SJSA1 (cell line): Measurements from ENCODE around the gene IL21R. TPM values are rescaled to one million over a fixed set of nuclear protein-coding genes. Genes with fewer than 3 reads are reported as not detected.

ENCODE experiments used
- DNase-seq, 2 experiments: peaks; one replicate each; pipeline ENCODE4 v3.0.0-alpha.2; 2015 to 2020; ENCODE audit warnings: low spot score in 2 of 2, low read depth in 1 of 2
- H3K27ac ChIP-seq: fragments of 250-450 bp; sonication (Bioruptor Pico); 2 replicates; pipeline ENCODE4 v1.5.1; 2020; ENCODE audit warnings: mild to moderate bottlenecking, moderate library complexity
- H3K27me3 ChIP-seq: fragments of 250-450 bp; sonication (Bioruptor Pico); replicated peaks from 2 replicates; pipeline ENCODE4 v1.5.1; 2020; ENCODE audit warnings: mild to moderate bottlenecking, moderate library complexity
- H3K36me3 ChIP-seq: fragments of 250-450 bp; sonication (Bioruptor Pico); 2 replicates; pipeline ENCODE4 v1.5.1; 2020; ENCODE audit warnings: mild to moderate bottlenecking
- H3K4me1 ChIP-seq: fragments of 250-450 bp; sonication (Bioruptor Pico); replicated peaks from 2 replicates; pipeline ENCODE4 v1.6.1; 2021; ENCODE audit warnings: mild to moderate bottlenecking
- H3K4me3 ChIP-seq: fragments of 250-450 bp; sonication (Bioruptor Pico); 2 replicates; pipeline ENCODE4 v1.5.1; 2020; ENCODE audit warnings: mild to moderate bottlenecking
- H3K9me3 ChIP-seq: fragments of 250-450 bp; sonication (Bioruptor Pico); replicated peaks from 2 replicates; pipeline ENCODE4 v1.5.1; 2020; ENCODE audit warnings: mild to moderate bottlenecking
- total RNA-seq: library from RNA; depleted of rRNA; stranded (reverse); fragments of >200 nt; shearing (Covaris generic); gene quantifications from 2 replicates; pipeline ENCODE4 v1.2.3, GENCODE V29; 2014

The IL21R gene
- total RNA-seq, 1 experiment from 2014 or later, result 0.34 TPM

DNA sequence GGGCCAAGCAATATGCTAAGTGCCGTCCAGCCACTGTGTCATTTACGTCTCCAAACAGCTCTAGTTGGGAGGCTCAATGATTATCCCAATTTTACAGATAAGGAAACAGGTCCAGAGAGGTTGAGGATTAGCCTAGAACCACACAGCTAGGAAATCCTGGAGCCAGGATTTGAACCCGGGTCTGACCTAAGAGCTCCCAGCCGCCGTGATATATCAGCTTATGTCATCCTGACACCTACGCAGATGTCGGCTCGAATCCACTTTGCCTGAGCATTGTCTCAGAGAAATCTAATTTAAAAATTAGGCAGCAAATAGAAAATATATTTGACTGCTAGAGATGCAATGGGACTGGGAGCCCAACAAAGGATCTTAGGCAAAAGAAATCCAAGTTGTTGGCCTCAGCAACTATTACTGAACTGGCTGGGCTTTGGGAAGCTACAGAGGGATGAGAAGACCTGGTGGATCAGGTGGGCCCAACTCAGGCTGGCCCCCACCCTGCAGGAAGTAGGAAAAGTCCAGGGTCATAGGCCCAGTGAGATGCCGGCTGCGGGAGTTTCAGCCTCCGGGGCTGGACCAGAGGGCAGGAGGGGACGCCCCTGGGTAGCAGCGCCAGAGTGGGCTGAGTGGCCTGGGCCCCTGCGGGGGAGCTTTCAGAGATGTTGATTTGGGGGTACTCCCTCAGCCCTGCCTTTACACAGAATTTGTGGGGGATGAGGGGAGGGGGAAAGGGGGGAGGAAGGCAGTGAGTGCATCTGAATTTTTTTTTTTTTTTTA lies 35.1 kb upstream of the IL21R start:
- H3K27me3 ChIP-seq, result no peaks in the 10 kb centered on the region
- 0 out of 2 replicates have a peak, but pooled peaks cover 2% of the 10 kb centered on the region for H3K36me3 ChIP-seq
- DNase-seq, result no peak
- peaks cover 15% of the 10 kb centered on the region for H3K4me1 ChIP-seq
- H3K9me3 ChIP-seq, result no peaks in the 10 kb centered on the region
- H3K4me3 ChIP-seq, result no peak overlapping the region
- no peak overlapping the region for H3K27ac ChIP-seq

DNA sequence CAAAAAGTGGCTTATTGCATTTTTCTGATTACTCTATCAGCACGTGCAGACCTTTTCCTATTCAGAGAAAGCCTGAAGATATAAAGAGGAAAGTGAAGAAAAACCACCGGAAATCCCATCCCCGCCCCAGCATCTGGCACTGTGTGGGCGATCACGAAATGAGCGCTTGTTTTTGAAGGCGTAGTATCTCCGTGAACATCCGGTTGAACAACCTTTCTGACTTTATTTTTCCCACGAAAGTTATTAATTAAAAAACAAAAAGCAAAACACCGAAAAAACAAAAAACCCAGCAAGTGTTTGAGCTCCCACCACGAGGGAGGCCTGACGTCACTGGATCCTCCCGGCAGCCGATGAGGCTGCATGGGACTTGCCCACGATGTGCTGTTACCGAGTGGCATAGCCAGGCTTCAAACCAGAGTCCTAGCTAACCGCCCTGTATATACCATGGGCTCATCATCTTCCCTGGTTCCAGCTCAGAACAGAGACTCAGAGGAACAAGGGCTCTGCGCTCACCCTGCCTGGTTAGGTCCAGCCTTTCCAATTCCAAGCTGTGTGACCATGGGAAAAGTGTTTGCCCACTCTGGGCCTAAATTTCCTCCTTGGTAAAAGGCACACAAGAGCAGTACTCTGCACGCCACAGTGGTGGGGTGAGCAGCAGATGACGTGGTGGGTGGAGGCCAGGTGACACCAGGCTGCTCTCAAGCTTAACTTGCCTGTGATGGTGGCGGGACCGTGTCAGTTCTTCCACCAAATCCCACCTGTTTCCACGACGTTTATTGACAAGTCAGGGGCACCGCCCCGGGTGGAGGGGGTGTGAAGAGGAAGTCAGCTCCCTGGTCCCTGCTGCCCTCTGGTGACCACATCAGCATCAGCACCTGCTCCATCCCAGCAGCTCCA lies 34.3 kb upstream of the IL21R start:
- Histone ChIP-seq H3K4me1 (peaks cover 15% of the 10 kb centered on the region), H3K27me3 (no peaks in the 10 kb centered on the region), H3K9me3 (no peaks in the 10 kb centered on the region), H3K4me3 (no peak overlapping the region), H3K36me3 (no peaks in the 10 kb centered on the region), H3K27ac (no peak overlapping the region)
- DNase-seq, result peak; percentile 26 to 70

GRCh38 chr16:27368358-27368722 lies 33.6 kb upstream of the IL21R start:
- Histone ChIP-seq H3K4me1 (peaks cover 15% of the 10 kb centered on the region), H3K9me3 (no peaks in the 10 kb centered on the region), H3K4me3 (no peak overlapping the region), H3K27me3 (no peaks in the 10 kb centered on the region), H3K27ac (no peak overlapping the region), H3K36me3 (no peaks in the 10 kb centered on the region)
- no peak for DNase-seq

GRCh38 chr16:27369806-27370205 lies 32.2 kb upstream of the IL21R start:
- Histone ChIP-seq H3K4me3 (no peak overlapping the region), H3K9me3 (no peaks in the 10 kb centered on the region), H3K36me3 (no peaks in the 10 kb centered on the region), H3K27ac (no peak overlapping the region), H3K27me3 (no peaks in the 10 kb centered on the region), H3K4me1 (peaks cover 15% of the 10 kb centered on the region)
- no peak for DNase-seq

DNA sequence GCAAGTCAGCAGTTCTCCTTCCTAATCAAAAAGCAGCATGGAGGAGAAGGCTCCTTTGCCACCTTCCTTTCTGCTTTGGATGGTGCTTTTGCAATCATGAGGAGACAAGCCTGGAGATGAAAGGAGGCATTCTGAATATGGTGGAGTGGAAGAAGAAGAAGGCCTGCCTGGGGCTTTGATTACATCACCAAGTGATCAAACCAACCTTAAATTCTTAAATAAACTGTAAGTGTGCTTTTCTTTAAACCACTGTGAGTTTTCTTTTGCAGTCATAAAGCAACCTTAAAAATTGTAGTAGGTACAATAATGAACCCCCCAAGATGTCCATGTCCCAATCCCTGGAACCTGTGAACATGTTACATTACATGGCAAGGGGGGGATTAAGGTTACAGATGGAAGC lies 31.7 kb upstream of the IL21R start:
- no peak for DNase-seq
- Histone ChIP-seq H3K36me3 (no peaks in the 10 kb centered on the region), H3K4me1 (peaks cover 9% of the 10 kb centered on the region), H3K4me3 (no peak overlapping the region), H3K27me3 (no peaks in the 10 kb centered on the region), H3K27ac (no peak overlapping the region), H3K9me3 (no peaks in the 10 kb centered on the region)

DNA sequence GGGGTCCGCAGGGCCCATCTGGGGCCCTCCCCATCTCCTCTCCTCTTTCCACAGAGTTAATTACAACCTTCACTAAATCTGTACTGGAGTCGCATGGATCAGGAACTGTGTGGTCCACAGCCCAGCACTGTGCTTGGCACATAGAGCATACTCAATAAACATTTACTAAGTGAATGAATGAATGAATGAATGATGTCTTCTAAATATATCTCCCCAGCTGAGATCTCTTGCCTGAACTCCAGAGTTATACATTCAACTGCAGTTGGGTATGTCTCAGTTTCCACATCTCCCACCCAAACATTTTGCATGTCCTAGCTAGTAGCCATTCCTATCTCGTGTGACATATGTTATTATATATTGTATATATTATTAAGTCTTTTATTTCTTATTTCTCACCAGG lies 28.7 kb upstream of the IL21R start:
- no peak for DNase-seq
- H3K27ac ChIP-seq, result no peak overlapping the region
- no peaks in the 10 kb centered on the region for H3K9me3 ChIP-seq
- H3K4me3 ChIP-seq, result no peak overlapping the region
- H3K4me1 ChIP-seq, result no peaks in the 10 kb centered on the region
- no peaks in the 10 kb centered on the region for H3K36me3 ChIP-seq
- H3K27me3 ChIP-seq, result no peaks in the 10 kb centered on the region; the same call in 1 of the 2 replicates

GRCh38 chr16:27374221-27374803 lies 27.7 kb upstream of the IL21R start:
- Histone ChIP-seq H3K9me3 (no peaks in the 10 kb centered on the region), H3K27ac (no peak overlapping the region), H3K4me3 (no peak overlapping the region), H3K27me3 (no peaks in the 10 kb centered on the region; the same call in 1 of the 2 replicates), H3K36me3 (no peaks in the 10 kb centered on the region), H3K4me1 (no peaks in the 10 kb centered on the region)
- no peak for DNase-seq

DNA sequence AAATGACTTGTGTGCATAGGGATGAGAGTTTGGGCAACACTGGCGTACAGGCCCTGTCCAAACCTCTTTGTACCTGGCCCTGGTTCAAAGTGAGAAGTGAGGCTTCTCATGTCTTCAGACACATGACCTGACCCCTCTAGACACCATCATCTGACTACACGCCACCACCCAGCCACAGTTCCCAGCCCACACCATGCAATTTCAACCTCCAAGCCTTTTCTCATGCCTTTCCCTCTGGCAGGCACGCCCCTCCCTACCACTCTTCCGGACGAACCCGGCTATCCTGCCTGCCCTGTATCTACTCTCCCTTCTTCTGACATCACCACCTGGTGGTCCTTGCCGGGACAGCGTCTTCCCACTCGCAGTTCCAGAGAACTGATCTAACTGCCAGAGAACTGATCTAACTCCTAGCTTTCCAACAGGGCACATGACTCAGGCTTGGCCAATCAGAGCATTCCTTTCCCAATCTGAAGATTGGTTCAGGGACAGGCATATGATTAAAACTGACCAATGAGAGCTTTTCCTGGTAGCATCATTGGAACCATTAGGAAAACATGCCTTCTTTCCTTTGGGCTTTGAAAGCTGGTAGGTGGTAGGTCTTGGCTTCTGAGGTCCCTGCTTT lies 27.1 kb upstream of the IL21R start:
- no peak overlapping the region for H3K27ac ChIP-seq
- H3K4me3 ChIP-seq, result no peak overlapping the region
- H3K9me3 ChIP-seq, result no peaks in the 10 kb centered on the region
- no peaks in the 10 kb centered on the region for H3K4me1 ChIP-seq
- H3K36me3 ChIP-seq, result no peaks in the 10 kb centered on the region
- DNase-seq, result peak; percentile 58 to 73
- H3K27me3 ChIP-seq, result no peaks in the 10 kb centered on the region; the same call in 1 of the 2 replicates

DNA sequence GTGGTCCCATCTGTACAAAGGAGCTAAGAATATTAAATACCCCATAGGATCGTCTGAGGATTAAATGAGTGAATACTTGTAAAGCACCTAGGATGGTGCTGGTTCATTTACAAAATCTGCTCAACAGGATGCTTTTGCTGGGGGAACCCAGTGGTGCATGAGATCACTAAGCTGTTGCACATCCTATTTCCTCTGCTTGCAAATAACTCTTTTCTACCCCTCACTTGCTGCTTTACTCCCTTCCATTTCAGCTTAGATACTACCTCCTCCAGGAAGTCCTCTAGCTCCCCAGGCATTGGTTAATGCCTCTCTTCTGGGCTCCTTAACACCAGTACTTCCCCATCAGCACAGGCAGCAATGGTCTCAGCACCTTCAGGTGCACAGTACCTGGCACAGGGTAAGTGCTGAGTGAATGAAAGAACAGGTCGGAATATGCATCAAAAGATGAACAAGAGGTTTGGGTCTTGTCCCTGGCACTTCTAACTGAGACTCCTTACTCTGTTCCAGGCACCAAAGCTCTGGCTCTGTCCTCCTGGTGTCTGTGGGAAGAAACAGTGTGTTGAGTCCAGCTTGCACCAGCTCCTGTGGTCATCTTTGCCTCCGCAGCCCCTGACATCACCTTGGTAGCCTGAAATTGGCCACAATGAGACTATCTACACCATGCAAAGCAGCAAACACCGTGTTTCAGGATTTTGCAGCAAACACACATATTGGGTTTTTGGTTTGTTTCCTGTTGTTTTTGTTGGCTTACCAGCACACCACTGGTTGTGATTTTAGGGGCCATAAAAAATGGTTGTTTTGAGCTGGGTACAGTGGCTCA lies 24.1 kb upstream of the IL21R start:
- DNase-seq, result no peak
- Histone ChIP-seq H3K4me3 (no peak overlapping the region), H3K36me3 (no peaks in the 10 kb centered on the region), H3K27ac (no peak overlapping the region), H3K9me3 (no peaks in the 10 kb centered on the region), H3K4me1 (no peaks in the 10 kb centered on the region), H3K27me3 (no peaks in the 10 kb centered on the region; the same call in 1 of the 2 replicates)

DNA sequence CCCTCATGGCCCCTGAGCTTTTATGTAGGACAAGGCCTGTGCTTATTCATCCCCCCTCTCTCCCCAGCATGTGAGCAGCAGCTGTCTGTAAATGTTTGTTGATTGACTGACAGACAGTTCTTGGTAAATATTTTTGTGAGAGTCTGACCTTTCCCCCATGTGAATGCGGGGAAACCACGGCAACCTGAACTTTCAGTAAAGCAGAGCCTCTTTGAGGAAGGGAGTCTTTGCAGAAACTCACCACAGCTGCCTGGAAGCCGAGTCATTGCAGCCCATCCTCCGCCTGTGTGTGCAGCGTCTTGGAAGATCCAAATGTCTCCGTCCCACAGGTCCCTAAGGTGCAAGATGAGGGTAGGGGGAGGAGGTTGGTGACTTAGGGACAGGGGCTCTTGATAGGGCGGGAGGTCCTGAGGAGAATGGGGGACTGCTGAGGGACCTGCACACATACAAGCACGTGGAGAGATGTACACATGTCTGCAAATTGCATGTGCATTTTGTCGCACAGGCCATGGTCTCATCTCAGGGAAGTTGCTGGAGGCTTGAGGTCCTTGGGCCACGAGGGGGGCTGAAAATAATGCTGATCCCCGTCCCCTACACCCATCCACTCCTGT lies 23.0 kb upstream of the IL21R start:
- H3K27me3 ChIP-seq, result no peaks in the 10 kb centered on the region; the same call in 1 of the 2 replicates
- H3K9me3 ChIP-seq, result no peaks in the 10 kb centered on the region
- no peaks in the 10 kb centered on the region for H3K36me3 ChIP-seq
- H3K27ac ChIP-seq, result no peak overlapping the region
- DNase-seq, result no peak
- no peak overlapping the region for H3K4me3 ChIP-seq
- H3K4me1 ChIP-seq, result no peaks in the 10 kb centered on the region

DNA sequence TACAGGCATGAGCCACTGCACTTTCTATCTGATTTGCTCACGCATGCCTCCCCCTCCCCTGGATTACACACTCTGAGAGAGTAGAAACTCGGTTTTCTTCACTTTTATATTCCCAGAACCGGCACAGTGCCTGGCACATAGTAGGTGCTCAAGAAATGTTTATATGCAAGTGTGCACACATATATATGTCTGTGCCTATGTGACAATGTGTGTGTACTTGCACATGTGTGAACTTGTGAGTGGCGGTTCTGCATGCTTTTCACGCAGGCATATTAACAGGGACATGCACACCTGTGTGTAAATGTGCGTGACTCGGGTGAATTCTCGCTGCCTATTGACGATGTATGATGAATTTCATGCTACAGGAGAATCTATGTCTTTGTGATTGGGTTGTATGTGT lies 22.1 kb upstream of the IL21R start:
- Histone ChIP-seq H3K4me3 (no peak overlapping the region), H3K27ac (no peak overlapping the region), H3K9me3 (no peaks in the 10 kb centered on the region), H3K36me3 (no peaks in the 10 kb centered on the region), H3K4me1 (no peaks in the 10 kb centered on the region), H3K27me3 (peaks cover 3% of the 10 kb centered on the region; the same call in 1 of the 2 replicates)
- DNase-seq, result no peak

DNA sequence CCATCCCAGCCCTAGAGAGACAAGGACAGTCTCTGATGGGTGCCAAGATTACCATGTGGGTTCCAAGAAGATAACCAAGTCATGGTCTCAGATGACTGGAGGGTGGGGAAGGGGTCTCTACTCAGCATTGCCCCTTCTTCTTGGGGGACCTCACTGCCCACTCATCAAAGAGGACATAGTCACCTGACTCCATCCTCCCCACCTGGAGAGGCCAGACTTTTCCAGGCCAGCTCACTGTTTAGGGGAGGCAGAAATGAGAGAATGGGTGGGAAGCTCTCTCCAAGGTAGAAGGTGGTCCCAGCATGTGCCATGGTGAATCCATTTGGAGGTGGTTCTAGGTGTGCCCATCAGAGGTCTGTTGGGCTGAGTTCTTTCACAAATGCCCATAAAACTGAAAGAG lies 20.7 kb upstream of the IL21R start:
- H3K4me1 ChIP-seq, result no peaks in the 10 kb centered on the region
- H3K9me3 ChIP-seq, result no peaks in the 10 kb centered on the region

More for the DNA sequence above, 20.7 kb upstream of the IL21R start:
- Histone ChIP-seq H3K4me3 (no peak overlapping the region), H3K27me3 (peaks cover 4% of the 10 kb centered on the region; the same call in 1 of the 2 replicates), H3K36me3 (no peaks in the 10 kb centered on the region), H3K27ac (no peak overlapping the region)
- DNase-seq, result no peak
